OCI-LY3 (cell line): ENCODE data around the gene VIL1.

Source experiments
- H2AFZ ChIP-seq: fragments of 200-600, 300-600 bp; shearing (Covaris generic); 2 replicates; pipeline ENCODE4 v1.6.0; 2014; ENCODE audit warnings: antibody characterized with exemption, low read depth, low read length
- H3K27ac ChIP-seq: fragments of 200-600, 300-600 bp; sonication (generic); 2 replicates; pipeline ENCODE4 v1.5.1; 2014; ENCODE audit warnings: mild to moderate bottlenecking, low read length, moderate library complexity, mixed read lengths
- H3K27me3 ChIP-seq: fragments of 200-600, 300-600 bp; sonication (generic); 2 replicates; pipeline ENCODE4 v1.6.1; 2014; ENCODE audit warnings: low read depth, low read length, mixed read lengths
- H3K36me3 ChIP-seq: fragments of 200-600, 300-600 bp; sonication (generic); replicated peaks from 2 replicates; pipeline ENCODE3; 2014; ENCODE audit warnings: low read depth, low read length, mixed read lengths
- H3K4me1 ChIP-seq: fragments of 300-600, 200-600 bp; sonication (generic); 2 replicates; pipeline ENCODE4 v1.6.1; 2014; ENCODE audit warnings: low read length, mixed read lengths
- H3K4me2 ChIP-seq: fragments of 200-600, 300-600 bp; sonication (generic); 2 replicates; pipeline ENCODE4 v1.6.1; 2014; ENCODE audit warnings: low read length, mixed read lengths
- H3K4me3 ChIP-seq: fragments of 300-600, 200-600 bp; sonication (generic); 2 replicates; pipeline ENCODE4 v1.5.1; 2014; ENCODE audit warnings: antibody characterized with exemption, mild to moderate bottlenecking, low read length, moderate library complexity
- H3K79me2 ChIP-seq: fragments of 300-600, 200-600 bp; shearing (Covaris generic); 2 replicates; pipeline ENCODE4 v1.6.1; 2014; ENCODE audit warnings: mild to moderate bottlenecking, low read length, mixed read lengths
- H3K9ac ChIP-seq: fragments of 300-600, 200-600 bp; shearing (Covaris generic); 2 replicates; pipeline ENCODE4 v1.6.0; 2014; ENCODE audit warnings: mild to moderate bottlenecking, low read length, moderate library complexity
- H3K9me3 ChIP-seq: fragments of 200-600, 300-600 bp; shearing (Covaris generic); 2 replicates; pipeline ENCODE4 v1.6.1; 2014; ENCODE audit warnings: low read length, mixed read lengths; ENCODE audit not compliant: insufficient read depth
- H4K20me1 ChIP-seq: fragments of 200-600, 300-600 bp; sonication (generic); 2 replicates; pipeline ENCODE4 v1.6.1; 2016; ENCODE audit warnings: low read length, mixed read lengths; ENCODE audit not compliant: insufficient read depth
- CTCF ChIP-seq: fragments of 200-600, 300-600 bp; sonication (generic); IDR thresholded peaks from 2 replicates; pipeline ENCODE4 v1.5.1; 2014; ENCODE audit warnings: antibody characterized with exemption, low read length, low read depth
- EZH2phosphoT487 ChIP-seq: fragments of 200-600 bp; shearing (Covaris generic); IDR thresholded peaks from 2 replicates; pipeline ENCODE4 v1.6.1; 2018; ENCODE audit warnings: antibody characterized with exemption, mixed run types, low read depth

Gene VIL1

DNA sequence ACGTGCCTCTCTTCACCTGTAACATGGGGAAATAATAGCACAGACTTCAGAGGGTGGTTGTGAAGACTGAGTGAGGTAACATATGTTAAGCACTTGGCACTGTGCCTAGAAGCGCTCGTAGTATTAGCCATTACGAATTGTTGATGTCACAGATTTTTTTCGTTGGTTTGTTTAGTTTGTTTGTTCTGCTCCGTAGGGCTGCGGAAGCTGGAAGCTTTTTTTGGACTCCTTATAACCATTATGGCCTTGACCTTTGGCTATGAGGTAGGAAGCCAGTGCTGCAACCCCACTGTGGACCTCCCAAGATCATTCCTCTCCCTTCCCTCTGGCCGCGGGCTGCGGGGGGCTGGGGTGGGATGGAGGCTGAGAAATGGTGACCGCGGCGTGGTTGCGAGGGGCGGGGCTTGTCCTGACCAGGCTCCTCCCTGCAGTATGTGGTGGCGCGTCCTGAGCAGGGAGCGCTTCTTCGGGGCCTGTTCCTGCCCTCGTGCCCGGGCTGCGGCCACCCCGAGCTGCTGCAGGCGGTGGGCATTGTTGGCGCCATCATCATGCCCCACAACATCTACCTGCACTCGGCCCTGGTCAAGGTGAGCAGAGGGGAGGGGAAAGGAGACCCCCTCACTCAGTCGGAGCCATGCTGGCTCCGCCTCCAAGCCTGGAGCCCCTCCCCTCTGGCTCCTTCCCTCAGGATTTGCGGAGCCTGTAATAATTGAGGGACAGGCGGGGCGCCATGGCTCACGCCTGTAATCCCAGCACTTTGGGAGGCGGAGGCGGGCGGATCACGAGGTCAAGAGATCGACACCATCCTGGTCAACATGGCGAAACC, 31.3 kb upstream of the VIL1 start:
- Histone ChIP-seq H3K4me1 (no peaks in the 10 kb centered on the region), H3K27ac (no peak overlapping the region)

DNA sequence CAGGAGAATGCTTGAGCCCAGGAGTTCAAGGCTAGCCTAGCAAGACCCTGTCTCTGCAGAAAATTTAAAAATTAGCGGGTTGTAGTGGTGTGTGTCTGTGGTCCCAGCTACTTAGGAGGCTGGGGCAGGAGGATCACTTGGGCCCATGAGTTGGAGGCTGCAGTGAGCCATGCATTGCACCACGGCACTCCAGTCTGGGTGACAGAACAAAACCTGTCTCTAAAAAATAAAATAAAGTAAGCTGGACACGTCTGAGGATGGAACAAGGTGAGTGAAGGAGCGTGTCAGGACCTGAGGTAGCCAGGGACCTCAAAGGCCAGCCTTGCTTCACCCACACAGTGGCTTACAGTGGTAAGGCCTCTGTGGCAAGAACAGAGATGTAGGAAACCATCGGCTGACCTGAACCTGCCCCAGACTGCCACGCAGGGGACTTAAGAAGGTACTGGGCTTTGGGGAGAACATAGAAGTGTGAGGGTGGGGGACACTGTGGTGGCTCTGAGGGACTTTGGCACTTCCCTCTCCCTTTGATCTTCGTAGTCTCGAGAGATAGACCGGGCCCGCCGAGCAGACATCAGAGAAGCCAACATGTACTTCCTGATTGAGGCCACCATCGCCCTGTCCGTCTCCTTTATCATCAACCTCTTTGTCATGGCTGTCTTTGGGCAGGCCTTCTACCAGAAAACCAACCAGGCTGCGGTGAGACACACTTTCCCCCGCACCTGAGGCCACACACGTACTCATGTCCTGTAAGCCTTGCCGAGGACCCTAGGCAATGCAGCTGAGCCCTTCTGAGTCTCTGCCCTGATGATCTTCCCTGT, 29.4 kb upstream of the VIL1 start:
- Histone ChIP-seq H3K79me2 (no peaks in the 10 kb centered on the region), H3K27ac (no peak overlapping the region), H3K36me3 (no peaks in the 10 kb centered on the region), H3K9me3 (no peaks in the 10 kb centered on the region), H4K20me1 (no peaks in the 10 kb centered on the region), H3K4me1 (peaks cover 1% of the 10 kb centered on the region; the same call in 1 of the 2 replicates), H3K27me3 (no peaks in the 10 kb centered on the region), H3K4me2 (no peak overlapping the region), H2AFZ (no peak overlapping the region), H3K9ac (no peak overlapping the region), H3K4me3 (no peak overlapping the region)
- no peak for TF ChIP-seq CTCF

More for the DNA sequence above, 31.3 kb upstream of the VIL1 start:
- no peaks in the 10 kb centered on the region for H3K79me2 ChIP-seq
- H3K9ac ChIP-seq: no peak overlapping the region
- no peaks in the 10 kb centered on the region for H3K27me3 ChIP-seq
- no peak overlapping the region for H3K4me3 ChIP-seq
- H2AFZ ChIP-seq: no peak overlapping the region
- H4K20me1 ChIP-seq: no peaks in the 10 kb centered on the region
- no peak overlapping the region for H3K4me2 ChIP-seq
- no peaks in the 10 kb centered on the region for H3K9me3 ChIP-seq
- no peaks in the 10 kb centered on the region for H3K36me3 ChIP-seq
- TF ChIP-seq CTCF (no peak), EZH2phosphoT487 (no peak)

GRCh38 chr2:218391202-218391601, 27.7 kb upstream of the VIL1 start:
- no peak overlapping the region for H3K9ac ChIP-seq
- H3K4me1 ChIP-seq: peaks cover 11% of the 10 kb centered on the region; the same call in 1 of the 2 replicates
- H3K9me3 ChIP-seq: no peaks in the 10 kb centered on the region
- no peak overlapping the region for H3K27ac ChIP-seq
- no peaks in the 10 kb centered on the region for H3K36me3 ChIP-seq
- no peaks in the 10 kb centered on the region for H4K20me1 ChIP-seq
- TF ChIP-seq EZH2phosphoT487 (no peak), CTCF (no peak)
- H2AFZ ChIP-seq: no peak overlapping the region
- no peak overlapping the region for H3K4me2 ChIP-seq
- H3K27me3 ChIP-seq: no peaks in the 10 kb centered on the region
- H3K4me3 ChIP-seq: no peak overlapping the region
- no peaks in the 10 kb centered on the region for H3K79me2 ChIP-seq

DNA sequence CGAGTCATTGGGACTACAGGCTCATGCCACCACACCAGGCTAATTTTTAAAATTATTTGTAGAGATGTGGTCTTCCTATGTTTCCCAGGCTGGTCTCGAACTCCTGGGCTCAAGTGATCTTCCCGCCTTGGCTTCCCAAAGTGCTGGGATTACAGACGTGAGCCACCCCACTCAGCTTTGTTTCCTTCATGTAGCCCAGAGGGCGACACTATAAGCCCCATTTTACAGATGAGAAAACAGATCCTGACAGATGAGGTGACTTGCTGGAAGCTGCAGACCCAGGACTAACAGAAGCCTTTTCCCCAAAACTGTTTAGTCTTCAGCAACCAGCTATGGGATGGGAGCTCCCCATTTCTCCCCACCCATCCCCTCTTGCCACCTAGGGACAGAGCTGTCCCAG, 26.5 kb upstream of the VIL1 start:
- Histone ChIP-seq H3K9me3 (no peaks in the 10 kb centered on the region), H3K79me2 (no peaks in the 10 kb centered on the region), H3K27ac (no peak overlapping the region), H3K9ac (no peak overlapping the region), H3K4me3 (no peak overlapping the region), H3K4me1 (peaks cover 18% of the 10 kb centered on the region), H3K27me3 (no peaks in the 10 kb centered on the region), H4K20me1 (no peaks in the 10 kb centered on the region), H2AFZ (no peak overlapping the region), H3K36me3 (no peaks in the 10 kb centered on the region), H3K4me2 (no peak overlapping the region)
- no peak for TF ChIP-seq CTCF
- no peak for TF ChIP-seq EZH2phosphoT487
